ENCODE measurements around the gene SERPINE3.

The SERPINE3 gene

GRCh38 chr13:51339354-51339753 lies at the start of gene SERPINE3:
Gene SERPINE3, plus strand, starts transcription at chr13:51339691. Its CDS starts 1,401 bp downstream, at chr13:51341092.
- FAIRE-seq (no peak), DNase-seq (ENCODE audit: insufficient read length, low spot score) (no peak)
- no peak for TF ChIP-seq CTCF (IDR thresholded peaks at IDR 0.05; ENCODE audit: insufficient read depth, missing control alignments)

- TF ChIP-seq CTCF (IDR thresholded peaks at IDR 0.05; ENCODE audit: insufficient read depth, missing control alignments): no peak
- FAIRE-seq: no peak
- no peak for DNase-seq (ENCODE audit: insufficient read length, low spot score)
Measured at GRCh38 chr13:51291341-51291740, 48.1 kb upstream of the SERPINE3 start.

GRCh38 chr13:51292000-51292565 lies 47.4 kb upstream of the SERPINE3 start:
- no peak for DNase-seq (ENCODE audit: insufficient read length, low spot score)
- no peak for FAIRE-seq
- no peak for TF ChIP-seq CTCF (IDR thresholded peaks at IDR 0.05; ENCODE audit: insufficient read depth, missing control alignments)

- DNase-seq (ENCODE audit: insufficient read length, low spot score): no peak
- FAIRE-seq: no peak
- no peak for TF ChIP-seq CTCF (IDR thresholded peaks at IDR 0.05; ENCODE audit: insufficient read depth, missing control alignments)
Measured at GRCh38 chr13:51297556-51297955, 41.9 kb upstream of the SERPINE3 start.

- TF ChIP-seq CTCF (IDR thresholded peaks at IDR 0.05; ENCODE audit: insufficient read depth, missing control alignments): no peak
- no peak for FAIRE-seq
Measured at GRCh38 chr13:51298812-51299211, 40.7 kb upstream of the SERPINE3 start.

GRCh38 chr13:51303063-51303552 lies 36.4 kb upstream of the SERPINE3 start:
- no peak for TF ChIP-seq CTCF (IDR thresholded peaks at IDR 0.05; ENCODE audit: insufficient read depth, missing control alignments)
- FAIRE-seq (no peak), DNase-seq (ENCODE audit: insufficient read length, low spot score) (no peak)

More at GRCh38 chr13:51298812-51299211, 40.7 kb upstream of the SERPINE3 start:
- DNase-seq (ENCODE audit: insufficient read length, low spot score): no peak

GRCh38 chr13:51303882-51304281 lies 35.6 kb upstream of the SERPINE3 start:
- no peak for TF ChIP-seq CTCF (IDR thresholded peaks at IDR 0.05; ENCODE audit: insufficient read depth, missing control alignments)
- FAIRE-seq (no peak), DNase-seq (ENCODE audit: insufficient read length, low spot score) (no peak)

Measured in D721Med (cell line).